SK-N-SH treated with all-trans-retinoic acid at 6 μM for 48 hours (cell line): ENCODE results near the gene SLC40A1.

Experiments
- ATAC-seq: fragments of 200-7000 bp; cut with Tn5 transposase; 3 replicates; pipeline ENCODE4 v1.9.1; 2020; ENCODE audit warnings: mild to moderate bottlenecking, moderate library complexity
- ARNTL ChIP-seq: fragments of 450-650 bp; formaldehyde crosslinking; IDR thresholded peaks from 2 replicates; pipeline ENCODE4 v1.5.0; 2020; ENCODE audit warnings: low read depth, mild to moderate bottlenecking, moderate library complexity, borderline replicate concordance
- BACH2 ChIP-seq: fragments of 250-450 bp; sonication (Bioruptor Pico); IDR thresholded peaks from 2 replicates; pipeline ENCODE4 v1.9.0; 2021; ENCODE audit warnings: mild to moderate bottlenecking, borderline replicate concordance
- CSDC2 ChIP-seq: fragments of 250-450 bp; sonication (Bioruptor Pico); IDR thresholded peaks from 2 replicates; pipeline ENCODE4 v1.5.0; 2020; ENCODE audit warnings: mild to moderate bottlenecking, moderate library complexity
- CSRNP3 ChIP-seq: fragments of 250-450 bp; sonication (Bioruptor Pico); IDR thresholded peaks from 2 replicates; pipeline ENCODE4 v1.5.1; 2021; ENCODE audit warnings: mild to moderate bottlenecking, moderate library complexity
- GLIS3 ChIP-seq: fragments of 250-450 bp; sonication (Bioruptor Pico); IDR thresholded peaks from 2 replicates; pipeline ENCODE4 v1.5.0; 2020; ENCODE audit warnings: mild to moderate bottlenecking, moderate library complexity
- ISL1 ChIP-seq: fragments of 250-450 bp; sonication (Bioruptor Pico); IDR thresholded peaks from 2 replicates; pipeline ENCODE4 v2.1.2; 2022; ENCODE audit warnings: mild to moderate bottlenecking, moderate library complexity
- OSR1 ChIP-seq: fragments of 250-450 bp; sonication (Bioruptor Pico); IDR thresholded peaks from 2 replicates; pipeline ENCODE4 v1.8.0; 2022; ENCODE audit warnings: moderate library complexity, mild to moderate bottlenecking, inconsistent platforms
- PATZ1 ChIP-seq: fragments of 250-450 bp; sonication (Bioruptor Pico); IDR thresholded peaks from 2 replicates; pipeline ENCODE4 v1.8.0; 2020; ENCODE audit warnings: mild to moderate bottlenecking, moderate library complexity, borderline replicate concordance
- PPARA ChIP-seq: fragments of 250-450 bp; sonication (Bioruptor Pico); IDR thresholded peaks from 2 replicates; pipeline ENCODE4 v1.5.0; 2020; ENCODE audit warnings: mild to moderate bottlenecking, borderline replicate concordance
- RARB ChIP-seq: fragments of 250-450 bp; sonication (Bioruptor Pico); IDR thresholded peaks from 2 replicates; pipeline ENCODE4 v1.8.0; 2021; ENCODE audit warnings: mild to moderate bottlenecking, moderate library complexity
- SNAI2 ChIP-seq: fragments of 250-450 bp; sonication (Bioruptor Pico); IDR thresholded peaks from 2 replicates; pipeline ENCODE4 v1.5.0; 2020; ENCODE audit warnings: mild to moderate bottlenecking, moderate library complexity
- TOX ChIP-seq: fragments of 250-450 bp; sonication (Bioruptor Pico); IDR thresholded peaks from 2 replicates; pipeline ENCODE4 v1.8.0; 2021; ENCODE audit warnings: mild to moderate bottlenecking, moderate library complexity, borderline replicate concordance
- TSHZ2 ChIP-seq: fragments of 250-450 bp; sonication (Bioruptor Pico); IDR thresholded peaks from 2 replicates; pipeline ENCODE4 v1.5.0; 2020; ENCODE audit warnings: mild to moderate bottlenecking, moderate library complexity
- ZC3H10 ChIP-seq: fragments of 250-450 bp; sonication (Bioruptor Pico); IDR thresholded peaks from 2 replicates; pipeline ENCODE4 v1.5.1; 2021; ENCODE audit warnings: mild to moderate bottlenecking, moderate library complexity
- ZFP3 ChIP-seq: fragments of 250-450 bp; sonication (Bioruptor Pico); IDR thresholded peaks from 2 replicates; pipeline ENCODE4 v1.5.0; 2020; ENCODE audit warnings: mild to moderate bottlenecking, moderate library complexity
- ZFP30 ChIP-seq: fragments of 450-650 bp; formaldehyde crosslinking; IDR thresholded peaks from 2 replicates; pipeline ENCODE4 v1.5.0; 2022; ENCODE audit warnings: mild to moderate bottlenecking, moderate library complexity
- ZNF8 ChIP-seq: fragments of 450-650 bp; formaldehyde crosslinking; IDR thresholded peaks from 2 replicates; pipeline ENCODE4 v1.5.0; 2020; ENCODE audit warnings: mild to moderate bottlenecking, moderate library complexity
- TF ChIP-seq, protein P1 (sequence below): fragments of 250-450 bp; sonication (Bioruptor Pico); IDR thresholded peaks from 2 replicates; pipeline ENCODE4 v1.5.1; 2020; ENCODE audit warnings: low read depth, mild to moderate bottlenecking, moderate library complexity
- TF ChIP-seq, protein P2 (sequence below): fragments of 250-450 bp; sonication (Bioruptor Pico); IDR thresholded peaks from 2 replicates; pipeline ENCODE4 v1.8.0; 2021; ENCODE audit warnings: low read depth, mild to moderate bottlenecking, moderate library complexity, borderline replicate concordance

The SLC40A1 gene

DNA sequence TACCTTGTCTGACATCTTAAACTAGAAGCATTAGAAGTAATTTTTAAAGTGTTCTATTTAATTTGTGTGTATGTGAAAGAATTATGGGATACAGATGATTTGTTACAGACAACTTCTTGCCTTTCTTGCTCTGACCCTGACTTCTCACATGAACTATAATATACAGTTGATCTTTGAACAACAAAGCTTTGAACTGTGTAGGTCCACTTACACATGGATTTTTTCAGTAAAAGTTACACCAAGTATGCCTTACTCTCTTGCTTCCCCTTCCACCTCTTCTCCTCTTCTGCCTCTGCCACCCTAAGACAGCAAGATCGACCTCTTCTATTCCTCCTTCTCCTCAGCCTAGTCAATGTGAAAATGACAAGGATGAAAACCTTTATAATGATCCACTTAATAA lies 42.2 kb downstream of the SLC40A1 start:
- no peak for TF ChIP-seq ZC3H10 (CRISPR knock-in tag)
- TF ChIP-seq ZNF8, result no peak
- TF ChIP-seq TSHZ2 (CRISPR knock-in tag), result no peak
- no peak for TF ChIP-seq OSR1 (CRISPR knock-in tag)
- no peak for TF ChIP-seq CSRNP3 (CRISPR knock-in tag)
- TF ChIP-seq CSDC2 (CRISPR knock-in tag), result no peak
- no peak for TF ChIP-seq ARNTL (CRISPR knock-in tag)
- TF ChIP-seq, protein P1, sequence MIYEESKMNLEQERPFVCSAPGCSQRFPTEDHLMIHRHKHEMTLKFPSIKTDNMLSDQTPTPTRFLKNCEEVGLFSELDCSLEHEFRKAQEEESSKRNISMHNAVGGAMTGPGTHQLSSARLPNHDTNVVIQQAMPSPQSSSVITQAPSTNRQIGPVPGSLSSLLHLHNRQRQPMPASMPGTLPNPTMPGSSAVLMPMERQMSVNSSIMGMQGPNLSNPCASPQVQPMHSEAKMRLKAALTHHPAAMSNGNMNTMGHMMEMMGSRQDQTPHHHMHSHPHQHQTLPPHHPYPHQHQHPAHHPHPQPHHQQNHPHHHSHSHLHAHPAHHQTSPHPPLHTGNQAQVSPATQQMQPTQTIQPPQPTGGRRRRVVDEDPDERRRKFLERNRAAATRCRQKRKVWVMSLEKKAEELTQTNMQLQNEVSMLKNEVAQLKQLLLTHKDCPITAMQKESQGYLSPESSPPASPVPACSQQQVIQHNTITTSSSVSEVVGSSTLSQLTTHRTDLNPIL (CRISPR knock-in tag), result no peak
- no peak for TF ChIP-seq BACH2 (CRISPR knock-in tag)
- no peak for ATAC-seq

DNA sequence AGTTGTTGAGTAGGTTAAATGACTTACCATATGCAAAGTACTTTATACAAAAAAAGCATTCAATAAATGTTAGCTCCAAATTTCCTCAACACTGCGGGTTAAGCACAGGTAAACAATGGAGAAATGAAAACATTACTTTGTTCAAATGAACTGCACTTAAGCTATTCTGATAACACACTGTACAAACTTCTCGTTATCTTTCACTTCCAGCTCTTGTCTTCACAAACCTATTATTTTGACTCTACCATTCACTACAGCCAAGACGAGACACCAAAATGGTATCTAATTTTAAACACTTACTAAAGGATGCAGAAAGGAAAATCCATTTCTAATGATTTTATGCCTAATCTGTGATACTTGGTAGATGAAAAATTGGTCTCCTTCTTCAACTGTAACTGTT lies 43.8 kb downstream of the SLC40A1 start:
- TF ChIP-seq PPARA (no peak), TOX (no peak), ZFP3 (no peak), ARNTL (CRISPR knock-in tag) (no peak), SNAI2 (no peak), ZC3H10 (CRISPR knock-in tag) (no peak), GLIS3 (CRISPR knock-in tag) (no peak), ZFP30 (CRISPR knock-in tag) (no peak), CSDC2 (CRISPR knock-in tag) (no peak), CSRNP3 (CRISPR knock-in tag) (no peak), PATZ1 (no peak), OSR1 (CRISPR knock-in tag) (no peak), ISL1 (CRISPR knock-in tag) (no peak), RARB (CRISPR knock-in tag) (no peak), BACH2 (CRISPR knock-in tag) (no peak), TSHZ2 (CRISPR knock-in tag) (no peak)
- TF ChIP-seq, protein P1 (CRISPR knock-in tag), result no peak
- TF ChIP-seq, protein P2, sequence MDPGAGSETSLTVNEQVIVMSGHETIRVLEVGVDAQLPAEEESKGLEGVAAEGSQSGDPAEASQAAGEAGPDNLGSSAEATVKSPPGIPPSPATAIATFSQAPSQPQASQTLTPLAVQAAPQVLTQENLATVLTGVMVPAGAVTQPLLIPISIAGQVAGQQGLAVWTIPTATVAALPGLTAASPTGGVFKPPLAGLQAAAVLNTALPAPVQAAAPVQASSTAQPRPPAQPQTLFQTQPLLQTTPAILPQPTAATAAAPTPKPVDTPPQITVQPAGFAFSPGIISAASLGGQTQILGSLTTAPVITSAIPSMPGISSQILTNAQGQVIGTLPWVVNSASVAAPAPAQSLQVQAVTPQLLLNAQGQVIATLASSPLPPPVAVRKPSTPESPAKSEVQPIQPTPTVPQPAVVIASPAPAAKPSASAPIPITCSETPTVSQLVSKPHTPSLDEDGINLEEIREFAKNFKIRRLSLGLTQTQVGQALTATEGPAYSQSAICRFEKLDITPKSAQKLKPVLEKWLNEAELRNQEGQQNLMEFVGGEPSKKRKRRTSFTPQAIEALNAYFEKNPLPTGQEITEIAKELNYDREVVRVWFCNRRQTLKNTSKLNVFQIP, result no peak
- ATAC-seq, result no peak
